Thoracic aorta (tissue), 2 donors: Measurements from ENCODE around the gene L1CAM. TPM values are rescaled to one million over a fixed set of nuclear protein-coding genes. Genes with fewer than 3 reads are reported as not detected.

ENCODE experiments used
- ATAC-seq: fragments of 150-250 bp; one replicate; pipeline ENCODE4 v1.8.0; 2017; ENCODE audit warnings: low read depth; ENCODE audit not compliant: insufficient number of reproducible peaks, low FRiP score
- DNase-seq: peaks from one replicate; pipeline ENCODE4 v3.0.0-alpha.2; 2020; ENCODE audit warnings: low spot score
- H3K27ac ChIP-seq, 2 donors: fragments of 200-600 bp; sonication (generic); 1 replicate in 1 of 2; 2 replicates in 1 of 2; pipeline ENCODE4 v1.5.1; 2016; ENCODE audit warnings: mild to moderate bottlenecking in 2 of 2, moderate library complexity in 2 of 2
- H3K27me3 ChIP-seq: fragments of 200-600 bp; sonication (generic); replicated peaks from 2 replicates; pipeline ENCODE4 v1.6.0; 2016; ENCODE audit warnings: mild to moderate bottlenecking; ENCODE audit not compliant: insufficient read depth
- H3K36me3 ChIP-seq: fragments of 200-600 bp; sonication (generic); one replicate; pipeline ENCODE4 v1.5.1; 2016
- H3K4me1 ChIP-seq, 2 donors: fragments of 200-600 bp; sonication (generic); 1 replicate in 1 of 2; 2 replicates in 1 of 2; pipeline versions ENCODE4 v1.5.1 to v1.6.0; 2016; ENCODE audit warnings: low read depth in 2 of 2, mild to moderate bottlenecking in 1 of 2; ENCODE audit not compliant: control insufficient read depth in 1 of 2
- H3K4me3 ChIP-seq: fragments of 200-600 bp; sonication (generic); 2 replicates; pipeline ENCODE4 v1.5.1; 2016; ENCODE audit warnings: mild to moderate bottlenecking
- H3K9me3 ChIP-seq: fragments of 200-600 bp; sonication (generic); 2 replicates; pipeline ENCODE4 v1.5.1; 2016
- CTCF ChIP-seq: fragments of 200-600 bp; sonication (generic); IDR thresholded peaks from one replicate; pipeline ENCODE4 v1.5.1; 2019; ENCODE audit warnings: antibody characterized with exemption
- total RNA-seq, 2 donors: library from RNA; depleted of rRNA; stranded (reverse); fragments of >200 nt; gene quantifications; one replicate each; pipeline versions ENCODE4 v1.1.0 to v1.2.3, GENCODE V29; 2016

Gene L1CAM
- total RNA-seq, 2 donors from 2014 or later: 1.1 to 18.3 TPM

GRCh38 chrX:153922932-153923857 lies 37.2 kb upstream of the L1CAM start:
- ATAC-seq (no peak), DNase-seq (no peak)
- Histone ChIP-seq H3K36me3 (no peaks in the 10 kb centered on the region), H3K4me1 (peaks cover 0 to 10% of the 10 kb centered on the region in 2 donors), H3K27ac (no peak overlapping the region), H3K9me3 (no peaks in the 10 kb centered on the region), H3K4me3 (no peak overlapping the region), H3K27me3 (no peaks in the 10 kb centered on the region)
- peak; percentile 45 for TF ChIP-seq CTCF

DNA sequence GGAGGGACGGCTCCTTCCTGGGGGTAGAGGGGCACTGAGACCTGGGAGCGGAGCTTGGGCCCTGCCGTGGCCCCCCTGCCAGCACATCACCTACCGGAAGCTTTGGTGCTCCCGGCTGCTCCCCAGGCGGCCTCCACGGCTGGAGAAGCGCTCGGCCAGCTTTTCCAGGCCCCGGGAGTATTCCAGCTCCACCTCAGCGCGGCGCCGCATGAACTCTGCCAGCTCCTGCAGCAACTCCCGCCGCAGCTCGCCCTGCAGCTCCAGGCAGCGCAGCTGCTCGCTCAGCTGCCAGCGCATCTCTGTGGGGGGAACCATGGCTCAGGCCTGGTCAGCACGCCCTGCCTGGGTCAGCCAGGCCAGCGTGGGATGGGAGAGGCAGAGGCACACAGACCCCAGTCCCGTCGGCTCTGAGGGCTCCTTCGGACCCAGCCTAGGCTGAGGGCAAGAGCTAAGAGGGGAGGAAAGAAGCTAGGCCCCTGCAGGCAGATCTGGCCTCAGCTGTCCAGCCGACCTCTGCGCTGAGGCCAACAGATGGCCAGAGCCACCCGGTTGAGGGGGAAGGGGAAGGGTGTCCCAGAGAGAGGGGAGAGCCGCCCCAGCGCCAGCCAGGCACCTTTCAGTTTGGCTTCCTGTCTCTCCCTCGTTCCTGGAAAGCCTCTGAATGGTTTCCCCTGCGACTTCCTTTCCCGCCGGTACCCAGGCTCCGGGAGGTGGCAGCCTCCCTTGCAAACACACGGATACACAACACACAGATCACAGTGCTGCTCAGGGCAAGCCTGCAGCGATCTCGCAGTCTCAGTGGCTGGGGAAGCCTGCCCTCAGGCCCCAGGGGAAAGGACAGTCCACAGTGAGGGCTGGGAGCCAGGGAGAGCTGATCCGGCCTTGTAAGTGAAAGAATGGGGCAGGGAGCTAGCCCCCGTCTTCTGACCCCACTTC lies 35.8 kb upstream of the L1CAM start:
- no peak for ATAC-seq
- H3K4me3 ChIP-seq: no peak overlapping the region
- H3K9me3 ChIP-seq: no peaks in the 10 kb centered on the region
- H3K36me3 ChIP-seq: no peaks in the 10 kb centered on the region
- H3K27me3 ChIP-seq: no peaks in the 10 kb centered on the region
- no peak for DNase-seq
- H3K4me1 ChIP-seq: peaks cover 0 to 6% of the 10 kb centered on the region in 2 donors
- H3K27ac ChIP-seq: no peak overlapping the region
- no peak for TF ChIP-seq CTCF

DNA sequence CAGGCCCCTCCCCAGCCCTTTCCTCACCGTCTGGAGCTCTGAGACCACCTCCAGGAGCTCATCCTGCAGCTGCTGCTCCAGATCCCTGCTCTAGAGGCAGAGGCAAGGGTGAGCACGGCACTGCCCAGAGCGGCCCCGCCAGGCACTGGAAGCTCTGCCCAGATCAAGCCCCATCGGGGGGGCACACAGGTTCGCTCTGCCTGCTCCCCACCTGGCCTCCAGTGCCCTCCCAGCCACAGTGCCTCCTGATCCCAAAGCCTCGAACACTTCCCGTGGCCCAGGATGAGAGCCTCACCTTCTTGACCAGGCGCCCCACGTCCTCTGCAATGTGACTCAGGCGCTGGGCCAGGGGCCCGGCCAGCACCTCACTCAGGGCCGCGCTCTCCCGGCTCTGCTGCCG lies 35.1 kb upstream of the L1CAM start:
- Histone ChIP-seq H3K4me3 (no peak overlapping the region), H3K36me3 (no peaks in the 10 kb centered on the region), H3K27me3 (no peaks in the 10 kb centered on the region), H3K9me3 (no peaks in the 10 kb centered on the region), H3K4me1 (no peaks in the 10 kb centered on the region), H3K27ac (no peak overlapping the region)
- no peak for DNase-seq
- ATAC-seq: no peak
- TF ChIP-seq CTCF: no peak

- no peaks in the 10 kb centered on the region for H3K27me3 ChIP-seq
- no peak for DNase-seq
- no peaks in the 10 kb centered on the region for H3K4me1 ChIP-seq
- no peak overlapping the region for H3K4me3 ChIP-seq
- no peak overlapping the region for H3K27ac ChIP-seq
- TF ChIP-seq CTCF: no peak
- no peaks in the 10 kb centered on the region for H3K9me3 ChIP-seq
- no peak for ATAC-seq
- H3K36me3 ChIP-seq: no peaks in the 10 kb centered on the region
Measured at GRCh38 chrX:153920546-153920945, 34.6 kb upstream of the L1CAM start.

DNA sequence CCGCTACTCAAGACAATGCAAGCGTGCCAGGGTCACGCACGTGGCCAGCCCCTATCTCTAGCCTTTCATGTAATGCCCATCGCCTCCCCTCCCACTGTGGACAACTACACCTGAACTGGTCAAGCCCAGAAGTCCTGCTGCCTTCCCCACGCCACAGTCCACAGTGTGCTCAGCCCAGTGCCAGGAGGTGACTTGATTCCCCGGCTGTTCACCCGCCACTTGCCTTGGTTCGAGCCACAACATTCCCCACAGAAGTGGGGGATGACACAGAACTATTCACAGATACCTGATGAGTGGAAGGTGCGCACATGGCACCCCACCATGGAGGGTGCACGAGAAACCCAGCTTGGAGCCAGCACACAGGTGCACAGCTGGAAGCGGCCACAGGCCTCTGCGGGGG lies 33.3 kb upstream of the L1CAM start:
- no peak overlapping the region for H3K4me3 ChIP-seq
- H3K4me1 ChIP-seq: no peaks in the 10 kb centered on the region
- no peak for DNase-seq
- no peaks in the 10 kb centered on the region for H3K9me3 ChIP-seq
- TF ChIP-seq CTCF: no peak
- ATAC-seq: no peak
- no peaks in the 10 kb centered on the region for H3K36me3 ChIP-seq
- no peak overlapping the region for H3K27ac ChIP-seq
- no peaks in the 10 kb centered on the region for H3K27me3 ChIP-seq
